HepG2 (cell line): Measurements from ENCODE around the gene ZSCAN23. TPM values are rescaled to one million over a fixed set of nuclear protein-coding genes. Genes with fewer than 3 reads are reported as not detected.

ENCODE experiments used
- BRCA1 ChIP-seq: sonication (generic); formaldehyde crosslinking; IDR thresholded peaks from 2 replicates; pipeline ENCODE4 v1.4.0; 2020; ENCODE audit warnings: missing genetic modification reagents
- GATAD1 ChIP-seq: IDR thresholded peaks from 2 replicates; pipeline ENCODE4 v1.6.1; 2016; ENCODE audit warnings: missing genetic modification reagents, missing compliant biosample characterization
- HMGA1 ChIP-seq: sonication (generic); formaldehyde crosslinking; conservative IDR thresholded peaks from 2 replicates; pipeline ENCODE4 v1.4.0; 2020; ENCODE audit warnings: missing genetic modification reagents
- MIXL1 ChIP-seq: IDR thresholded peaks from 2 replicates; pipeline ENCODE4 v1.6.1; 2016
- NR2C2 ChIP-seq: sonication (generic); formaldehyde crosslinking; IDR thresholded peaks from 2 replicates; pipeline ENCODE4 v1.4.0; 2020; ENCODE audit warnings: missing genetic modification reagents, mild to moderate bottlenecking, moderate library complexity, borderline replicate concordance
- SNRNP70 ChIP-seq: fragments of 200-400 bp; formaldehyde crosslinking; IDR thresholded peaks from 2 replicates; pipeline ENCODE4 v1.6.1; 2017; ENCODE audit warnings: mild to moderate bottlenecking, low read depth, low read length, moderate library complexity
- ZFP36L1 ChIP-seq: sonication (generic); formaldehyde crosslinking; IDR thresholded peaks from 2 replicates; pipeline ENCODE4 v1.8.0; 2022; ENCODE audit warnings: mild to moderate bottlenecking, missing genetic modification reagents, moderate library complexity
- ZNF121 ChIP-seq: sonication (generic); formaldehyde crosslinking; IDR thresholded peaks from 2 replicates; pipeline ENCODE4 v1.5.0; 2020; ENCODE audit warnings: mild to moderate bottlenecking, missing genetic modification reagents
- ZNF234 ChIP-seq: sonication (generic); formaldehyde crosslinking; conservative IDR thresholded peaks from 2 replicates; pipeline ENCODE4 v1.5.1; 2020; ENCODE audit warnings: mild to moderate bottlenecking, missing genetic modification reagents
- ZNF274 ChIP-seq: sonication (generic); formaldehyde crosslinking; IDR thresholded peaks from 2 replicates; pipeline ENCODE4 v1.5.1; 2020; ENCODE audit warnings: mild to moderate bottlenecking, missing genetic modification reagents
- ZNF547 ChIP-seq: sonication (generic); formaldehyde crosslinking; IDR thresholded peaks from 2 replicates; pipeline ENCODE4 v1.5.1; 2020; ENCODE audit warnings: mild to moderate bottlenecking, missing genetic modification reagents
- ZNF615 ChIP-seq: sonication (generic); formaldehyde crosslinking; IDR thresholded peaks from 2 replicates; pipeline ENCODE4 v1.5.0; 2020; ENCODE audit warnings: mild to moderate bottlenecking, missing genetic modification reagents, borderline replicate concordance
- polyA plus RNA-seq, 8 experiments: library from polyadenylated mRNA; depleted of rRNA in 3 of 8; stranded (reverse) in 7 of 8; unstranded in 1 of 8; fragments of >200 nt; fragmentation: Illumina TruSeq in 4 of 8; extraction: Trizol in 4 of 8; gene quantifications; 2 replicates each; pipeline versions ENCODE4 v1.2.1 to v1.2.3, GENCODE V29; 2011 to 2016; ENCODE audit warnings: low read depth in 4 of 8, missing spikeins in 1 of 8, mixed read lengths in 1 of 8; ENCODE audit not compliant: insufficient read depth in 1 of 8
- total RNA-seq, 5 experiments: library from RNA; depleted of rRNA; stranded (reverse); fragments of >200 nt; fragmentation: Illumina TruSeq; extraction: Trizol; gene quantifications; 2 replicates each; pipeline ENCODE4 v1.2.3, GENCODE V29; 2016; ENCODE audit warnings: low read depth in 1 of 5
- TF ChIP-seq, protein P1 (sequence below): sonication (generic); formaldehyde crosslinking; IDR thresholded peaks from 2 replicates; pipeline ENCODE4 v1.4.0; 2020; ENCODE audit warnings: missing genetic modification reagents, mild to moderate bottlenecking, borderline replicate concordance
- TF ChIP-seq, protein P2 (sequence below): sonication (generic); formaldehyde crosslinking; IDR thresholded peaks from 2 replicates; pipeline ENCODE4 v1.8.1; 2023; ENCODE audit warnings: missing genetic modification reagents, mild to moderate bottlenecking, borderline replicate concordance
- TF ChIP-seq, protein P3 (sequence below): sonication (generic); formaldehyde crosslinking; IDR thresholded peaks from 2 replicates; pipeline ENCODE4 v1.5.1; 2020; ENCODE audit warnings: mild to moderate bottlenecking, moderate library complexity, missing genetic modification reagents
- TF ChIP-seq, protein P4 (sequence below): IDR thresholded peaks from 2 replicates; pipeline ENCODE4 v1.4.0; 2020; ENCODE audit warnings: mild to moderate bottlenecking, missing genetic modification reagents
- TF ChIP-seq, protein P5 (sequence below): sonication (generic); formaldehyde crosslinking; conservative IDR thresholded peaks from 2 replicates; pipeline ENCODE4 v1.4.0; 2020; ENCODE audit warnings: missing genetic modification reagents

ZSCAN23 gene
- total and polyA plus RNA-seq, 2 of the 13 experiments (the other 11 are each of a cell fraction or from before 2014, with no cell fraction given) = 0.29 to 1.2 TPM

DNA sequence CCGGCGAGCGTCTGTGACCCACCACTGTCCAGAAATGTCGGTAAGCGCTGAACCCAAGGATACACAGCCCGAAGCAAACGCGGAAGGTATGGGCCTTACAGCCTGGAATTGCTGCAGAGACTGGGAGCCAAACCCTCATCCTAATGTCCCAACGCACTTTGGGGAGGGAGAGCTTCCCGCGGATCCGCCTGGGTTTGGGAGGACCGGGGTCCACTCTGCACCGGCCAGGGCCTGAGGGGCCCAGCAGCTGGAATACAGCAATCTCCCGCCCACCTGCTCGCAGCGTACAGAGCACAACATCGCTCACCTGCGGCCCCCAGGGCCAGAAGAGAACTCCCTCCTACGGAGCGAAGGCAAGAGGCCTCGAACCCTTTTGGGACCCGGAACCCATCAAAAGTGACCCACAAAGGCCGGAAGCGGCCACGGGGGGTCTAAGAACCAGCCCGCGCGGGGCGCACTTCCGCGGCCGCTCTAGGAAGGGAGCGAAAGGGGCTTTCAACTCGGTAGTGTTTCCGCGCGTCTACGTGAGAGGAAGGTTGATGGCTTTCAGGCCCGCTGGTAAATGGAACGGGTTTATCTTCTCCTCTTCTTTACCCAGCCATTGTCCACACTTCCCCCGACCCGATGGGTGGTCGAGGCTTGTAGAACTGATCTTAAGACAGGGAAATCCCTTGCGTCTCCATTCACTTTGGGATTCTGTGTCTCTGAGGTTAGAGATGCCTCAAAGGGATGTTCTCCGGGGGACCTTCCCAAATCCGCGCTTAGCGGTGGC is 43.8 kb downstream of the ZSCAN23 start, which contains the start of gene ZSCAN12 (continued):
- TF ChIP-seq ZNF615 (CRISPR knock-in tag) (0 out of 2 replicates have a peak, but pooled peaks have one; percentile 37), BRCA1 (peak; percentile 99), NR2C2 (peak; percentile 98), ZNF547 (CRISPR knock-in tag) (peak; percentile 94), ZNF121 (CRISPR knock-in tag) (peak; percentile 75; the same call in 1 of the 2 replicates), GATAD1 (peak; percentile 97), ZFP36L1 (CRISPR knock-in tag) (peak; percentile 66; the same call in 1 of the 2 replicates), ZNF274 (CRISPR knock-in tag) (peak; percentile 90), HMGA1 (CRISPR knock-in tag) (no peak), SNRNP70 (no peak), MIXL1 (CRISPR knock-in tag) (peak; percentile 77), ZNF234 (CRISPR knock-in tag) (no peak)
- TF ChIP-seq, protein P1, sequence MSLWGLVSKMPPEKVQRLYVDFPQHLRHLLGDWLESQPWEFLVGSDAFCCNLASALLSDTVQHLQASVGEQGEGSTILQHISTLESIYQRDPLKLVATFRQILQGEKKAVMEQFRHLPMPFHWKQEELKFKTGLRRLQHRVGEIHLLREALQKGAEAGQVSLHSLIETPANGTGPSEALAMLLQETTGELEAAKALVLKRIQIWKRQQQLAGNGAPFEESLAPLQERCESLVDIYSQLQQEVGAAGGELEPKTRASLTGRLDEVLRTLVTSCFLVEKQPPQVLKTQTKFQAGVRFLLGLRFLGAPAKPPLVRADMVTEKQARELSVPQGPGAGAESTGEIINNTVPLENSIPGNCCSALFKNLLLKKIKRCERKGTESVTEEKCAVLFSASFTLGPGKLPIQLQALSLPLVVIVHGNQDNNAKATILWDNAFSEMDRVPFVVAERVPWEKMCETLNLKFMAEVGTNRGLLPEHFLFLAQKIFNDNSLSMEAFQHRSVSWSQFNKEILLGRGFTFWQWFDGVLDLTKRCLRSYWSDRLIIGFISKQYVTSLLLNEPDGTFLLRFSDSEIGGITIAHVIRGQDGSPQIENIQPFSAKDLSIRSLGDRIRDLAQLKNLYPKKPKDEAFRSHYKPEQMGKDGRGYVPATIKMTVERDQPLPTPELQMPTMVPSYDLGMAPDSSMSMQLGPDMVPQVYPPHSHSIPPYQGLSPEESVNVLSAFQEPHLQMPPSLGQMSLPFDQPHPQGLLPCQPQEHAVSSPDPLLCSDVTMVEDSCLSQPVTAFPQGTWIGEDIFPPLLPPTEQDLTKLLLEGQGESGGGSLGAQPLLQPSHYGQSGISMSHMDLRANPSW (CRISPR knock-in tag) = no peak; the same call in 1 of the 2 replicates
- TF ChIP-seq, protein P2, sequence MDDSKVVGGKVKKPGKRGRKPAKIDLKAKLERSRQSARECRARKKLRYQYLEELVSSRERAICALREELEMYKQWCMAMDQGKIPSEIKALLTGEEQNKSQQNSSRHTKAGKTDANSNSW (CRISPR knock-in tag) = no peak
- TF ChIP-seq, protein P3, sequence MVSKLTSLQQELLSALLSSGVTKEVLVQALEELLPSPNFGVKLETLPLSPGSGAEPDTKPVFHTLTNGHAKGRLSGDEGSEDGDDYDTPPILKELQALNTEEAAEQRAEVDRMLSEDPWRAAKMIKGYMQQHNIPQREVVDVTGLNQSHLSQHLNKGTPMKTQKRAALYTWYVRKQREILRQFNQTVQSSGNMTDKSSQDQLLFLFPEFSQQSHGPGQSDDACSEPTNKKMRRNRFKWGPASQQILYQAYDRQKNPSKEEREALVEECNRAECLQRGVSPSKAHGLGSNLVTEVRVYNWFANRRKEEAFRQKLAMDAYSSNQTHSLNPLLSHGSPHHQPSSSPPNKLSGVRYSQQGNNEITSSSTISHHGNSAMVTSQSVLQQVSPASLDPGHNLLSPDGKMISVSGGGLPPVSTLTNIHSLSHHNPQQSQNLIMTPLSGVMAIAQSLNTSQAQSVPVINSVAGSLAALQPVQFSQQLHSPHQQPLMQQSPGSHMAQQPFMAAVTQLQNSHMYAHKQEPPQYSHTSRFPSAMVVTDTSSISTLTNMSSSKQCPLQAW (CRISPR knock-in tag) = peak; percentile 97
- TF ChIP-seq, protein P4, sequence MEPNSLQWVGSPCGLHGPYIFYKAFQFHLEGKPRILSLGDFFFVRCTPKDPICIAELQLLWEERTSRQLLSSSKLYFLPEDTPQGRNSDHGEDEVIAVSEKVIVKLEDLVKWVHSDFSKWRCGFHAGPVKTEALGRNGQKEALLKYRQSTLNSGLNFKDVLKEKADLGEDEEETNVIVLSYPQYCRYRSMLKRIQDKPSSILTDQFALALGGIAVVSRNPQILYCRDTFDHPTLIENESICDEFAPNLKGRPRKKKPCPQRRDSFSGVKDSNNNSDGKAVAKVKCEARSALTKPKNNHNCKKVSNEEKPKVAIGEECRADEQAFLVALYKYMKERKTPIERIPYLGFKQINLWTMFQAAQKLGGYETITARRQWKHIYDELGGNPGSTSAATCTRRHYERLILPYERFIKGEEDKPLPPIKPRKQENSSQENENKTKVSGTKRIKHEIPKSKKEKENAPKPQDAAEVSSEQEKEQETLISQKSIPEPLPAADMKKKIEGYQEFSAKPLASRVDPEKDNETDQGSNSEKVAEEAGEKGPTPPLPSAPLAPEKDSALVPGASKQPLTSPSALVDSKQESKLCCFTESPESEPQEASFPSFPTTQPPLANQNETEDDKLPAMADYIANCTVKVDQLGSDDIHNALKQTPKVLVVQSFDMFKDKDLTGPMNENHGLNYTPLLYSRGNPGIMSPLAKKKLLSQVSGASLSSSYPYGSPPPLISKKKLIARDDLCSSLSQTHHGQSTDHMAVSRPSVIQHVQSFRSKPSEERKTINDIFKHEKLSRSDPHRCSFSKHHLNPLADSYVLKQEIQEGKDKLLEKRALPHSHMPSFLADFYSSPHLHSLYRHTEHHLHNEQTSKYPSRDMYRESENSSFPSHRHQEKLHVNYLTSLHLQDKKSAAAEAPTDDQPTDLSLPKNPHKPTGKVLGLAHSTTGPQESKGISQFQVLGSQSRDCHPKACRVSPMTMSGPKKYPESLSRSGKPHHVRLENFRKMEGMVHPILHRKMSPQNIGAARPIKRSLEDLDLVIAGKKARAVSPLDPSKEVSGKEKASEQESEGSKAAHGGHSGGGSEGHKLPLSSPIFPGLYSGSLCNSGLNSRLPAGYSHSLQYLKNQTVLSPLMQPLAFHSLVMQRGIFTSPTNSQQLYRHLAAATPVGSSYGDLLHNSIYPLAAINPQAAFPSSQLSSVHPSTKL = peak; percentile 89
- TF ChIP-seq, protein P5, sequence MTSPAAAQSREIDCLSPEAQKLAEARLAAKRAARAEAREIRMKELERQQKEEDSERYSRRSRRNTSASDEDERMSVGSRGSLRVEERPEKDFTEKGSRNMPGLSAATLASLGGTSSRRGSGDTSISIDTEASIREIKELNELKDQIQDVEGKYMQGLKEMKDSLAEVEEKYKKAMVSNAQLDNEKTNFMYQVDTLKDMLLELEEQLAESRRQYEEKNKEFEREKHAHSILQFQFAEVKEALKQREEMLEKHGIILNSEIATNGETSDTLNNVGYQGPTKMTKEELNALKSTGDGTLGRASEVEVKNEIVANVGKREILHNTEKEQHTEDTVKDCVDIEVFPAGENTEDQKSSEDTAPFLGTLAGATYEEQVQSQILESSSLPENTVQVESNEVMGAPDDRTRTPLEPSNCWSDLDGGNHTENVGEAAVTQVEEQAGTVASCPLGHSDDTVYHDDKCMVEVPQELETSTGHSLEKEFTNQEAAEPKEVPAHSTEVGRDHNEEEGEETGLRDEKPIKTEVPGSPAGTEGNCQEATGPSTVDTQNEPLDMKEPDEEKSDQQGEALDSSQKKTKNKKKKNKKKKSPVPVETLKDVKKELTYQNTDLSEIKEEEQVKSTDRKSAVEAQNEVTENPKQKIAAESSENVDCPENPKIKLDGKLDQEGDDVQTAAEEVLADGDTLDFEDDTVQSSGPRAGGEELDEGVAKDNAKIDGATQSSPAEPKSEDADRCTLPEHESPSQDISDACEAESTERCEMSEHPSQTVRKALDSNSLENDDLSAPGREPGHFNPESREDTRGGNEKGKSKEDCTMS (CRISPR knock-in tag) = no peak
